ENCODE data around the gene GIPC2. TPM values are rescaled to one million over a fixed set of nuclear protein-coding genes. Genes with fewer than 3 reads are reported as not detected.

GIPC2 gene
- total RNA-seq, 1 experiment from 2014 or later, result 0.26 TPM

GRCh38 chr1:78007677-78008341, 38.0 kb upstream of the GIPC2 start:
- CTCF ChIA-PET, result no interaction called here
- POLR2A ChIA-PET, result no interaction called here
- DNase-seq (ENCODE audit: low read depth, low spot score) (no peak), ATAC-seq (no peak)
- BruUV-seq (replicated peaks), result TSS peak; percentile 7
- H3K4me1 ChIP-seq (ENCODE audit: control insufficient read depth, insufficient read depth, low read length), result peaks cover 18% of the 10 kb centered on the region
- H3K27ac ChIP-seq (ENCODE audit: low read length), result no peak overlapping the region
- no peaks in the 10 kb centered on the region for H3K9me3 ChIP-seq (ENCODE audit: control insufficient read depth, insufficient read depth, low read depth, low read length)
- in situ Hi-C loops (cut with HindIII; ENCODE audit: low pct_unique_long_range_greater_than_20kb, low sequenced_read_pairs) (no loop called here), intact Hi-C loops (cut with micrococcal nuclease; ENCODE audit: unreplicated experiment) (loop anchor here (10.0 kb wide), 1 partner anchor 97 kb away; no protein-coding TSS in a partner anchor)
- H3K36me3 ChIP-seq (ENCODE audit: control insufficient read depth, insufficient read depth, low read length), result no peaks in the 10 kb centered on the region
- no peaks in the 10 kb centered on the region for H3K27me3 ChIP-seq (ENCODE audit: control insufficient read depth, insufficient read depth, low read length)
- TF ChIP-seq REST (IDR thresholded peaks at IDR 0.05; ENCODE audit: insufficient read depth in 1 of 2, low read depth in 2 of 2, low read length in 1 of 2) (no peak), SIN3A (IDR thresholded peaks at IDR 0.05; ENCODE audit: borderline replicate concordance, insufficient read depth, low read depth, low read length) (no peak)
- no peak overlapping the region for H3K4me3 ChIP-seq (ENCODE audit: low read depth in 2 of 2, low read length in 2 of 2)

- Histone ChIP-seq H3K27ac (ENCODE audit: low read length) (no peak overlapping the region), H3K9me3 (ENCODE audit: control insufficient read depth, insufficient read depth, low read depth, low read length) (no peaks in the 10 kb centered on the region), H3K27me3 (ENCODE audit: control insufficient read depth, insufficient read depth, low read length) (no peaks in the 10 kb centered on the region), H3K4me1 (ENCODE audit: control insufficient read depth, insufficient read depth, low read length) (peaks cover 6% of the 10 kb centered on the region), H3K4me3 (ENCODE audit: low read depth in 2 of 2, low read length in 2 of 2) (no peak overlapping the region), H3K36me3 (ENCODE audit: control insufficient read depth, insufficient read depth, low read length) (no peaks in the 10 kb centered on the region; the same call in 1 of the 2 replicates)
- TF ChIP-seq CTCF (IDR thresholded peaks at IDR 0.05), result no peak
- TF ChIP-seq TCF7L2 (IDR thresholded peaks at IDR 0.05; ENCODE audit: low read depth, low read length), result no peak
- TF ChIP-seq SIN3A (IDR thresholded peaks at IDR 0.05; ENCODE audit: borderline replicate concordance, insufficient read depth, low read depth, low read length), result no peak
- no peak for TF ChIP-seq REST (IDR thresholded peaks at IDR 0.05; ENCODE audit: insufficient read depth in 1 of 2, low read depth in 2 of 2, low read length in 1 of 2)
- no peak for TF ChIP-seq POLR2AphosphoS5 (IDR thresholded peaks at IDR 0.05; ENCODE audit: low read depth, low read length)
- DNase-seq (ENCODE audit: low read depth, low spot score) (no peak), ATAC-seq (no peak)
- BruUV-seq (replicated peaks), result no TSS peak
- intact Hi-C loops (cut with micrococcal nuclease; ENCODE audit: unreplicated experiment), result loop anchor here (10.0 kb wide), 1 partner anchor 96 kb away; no protein-coding TSS in a partner anchor
- CTCF ChIA-PET, result no interaction called here
- in situ Hi-C loops (cut with HindIII; ENCODE audit: low pct_unique_long_range_greater_than_20kb, low sequenced_read_pairs), result no loop called here
- POLR2A ChIA-PET, result no interaction called here
Observed at GRCh38 chr1:78009276-78009675, 36.5 kb upstream of the GIPC2 start.

Data from Panc1 (cell line).